H1 (cell line): ENCODE measurements around the gene FRG2.

ENCODE experiments used
- CBX5 ChIP-seq: fragments of 300-800, 300-1000 bp; sonication (generic); IDR thresholded peaks from 2 replicates; pipeline ENCODE4 v1.7.1; 2016; ENCODE audit warnings: antibody characterized with exemption, low read length, low read depth
- CBX8 ChIP-seq: fragments of 300-800, 300-1000 bp; sonication (generic); IDR thresholded peaks from 2 replicates; pipeline ENCODE4 v1.7.1; 2016; ENCODE audit warnings: low read depth, low read length, borderline replicate concordance
- EP300 ChIP-seq, 2 experiments: IDR thresholded peaks; 1 replicate in 1 of 2; 2 replicates in 1 of 2; pipeline ENCODE4 v1.6.1; 2011 to 2012; ENCODE audit warnings: low read depth in 2 of 2, low read length in 2 of 2, mild to moderate bottlenecking in 2 of 2, borderline replicate concordance in 1 of 2, inconsistent platforms in 1 of 2, moderate library complexity in 1 of 2
- EZH2 ChIP-seq: fragments of 200-600 bp; sonication (generic); IDR thresholded peaks from 2 replicates; pipeline ENCODE4 v1.7.1; 2012; ENCODE audit warnings: low read depth, mild to moderate bottlenecking, moderate library complexity, low read length, inconsistent platforms; ENCODE audit not compliant: severe bottlenecking
- GABPA ChIP-seq: IDR thresholded peaks from 2 replicates; pipeline ENCODE4 v1.6.1; 2011; ENCODE audit warnings: mild to moderate bottlenecking, low read length, moderate library complexity, borderline replicate concordance; ENCODE audit not compliant: insufficient read depth
- GTF2F1 ChIP-seq: IDR thresholded peaks from 2 replicates; pipeline ENCODE4 v1.6.1; 2012; ENCODE audit warnings: low read depth, low read length, improper control_type of control experiment, borderline replicate concordance
- MAFK ChIP-seq: IDR thresholded peaks from 2 replicates; pipeline ENCODE4 v1.6.1; 2012; ENCODE audit warnings: low read depth, mild to moderate bottlenecking, improper control_type of control experiment, low read length
- PHF8 ChIP-seq: fragments of 200-600 bp; sonication (generic); conservative IDR thresholded peaks from 2 replicates; pipeline ENCODE4 v1.7.1; 2012; ENCODE audit warnings: low read depth, mild to moderate bottlenecking, inconsistent platforms, low read length, moderate library complexity
- POLR2A ChIP-seq, 2 experiments: IDR thresholded peaks; 1 replicate in 1 of 2; 2 replicates in 1 of 2; pipeline ENCODE4 v1.6.1; 2011; ENCODE audit warnings: low read depth in 2 of 2, low read length in 2 of 2, mild to moderate bottlenecking in 2 of 2; ENCODE audit errors: control extremely low read depth in 1 of 2
- POLR2AphosphoS5 ChIP-seq: IDR thresholded peaks from 2 replicates; pipeline ENCODE4 v1.6.1; 2011; ENCODE audit warnings: low read depth, low read length
- SP1 ChIP-seq: IDR thresholded peaks from 2 replicates; pipeline ENCODE4 v1.6.1; 2011; ENCODE audit warnings: low read depth, low read length
- YY1 ChIP-seq: IDR thresholded peaks from 2 replicates; pipeline ENCODE4 v1.6.1; 2011; ENCODE audit warnings: low read depth, mild to moderate bottlenecking, low read length
- TF ChIP-seq, protein P1 (sequence below), 3 experiments: IDR thresholded peaks; 1 replicate in 2 of 3; 2 replicates in 1 of 3; pipeline versions ENCODE4 v1.5.1 to v1.6.1; 2011; ENCODE audit warnings: low read length in 3 of 3, mild to moderate bottlenecking in 3 of 3, inconsistent platforms in 2 of 3, low read depth in 1 of 3, moderate library complexity in 1 of 3; ENCODE audit not compliant: insufficient read depth in 1 of 3; ENCODE audit errors: control extremely low read depth in 1 of 3
- TF ChIP-seq, protein P2 (sequence below): IDR thresholded peaks from 2 replicates; pipeline ENCODE4 v1.6.1; 2011; ENCODE audit warnings: low read depth, mild to moderate bottlenecking, low read length; ENCODE audit not compliant: insufficient read depth

GRCh38 chr4:189981970-189982369, 45.1 kb downstream of the FRG2 start:
- TF ChIP-seq GABPA, result no peak
- TF ChIP-seq, protein P1, sequence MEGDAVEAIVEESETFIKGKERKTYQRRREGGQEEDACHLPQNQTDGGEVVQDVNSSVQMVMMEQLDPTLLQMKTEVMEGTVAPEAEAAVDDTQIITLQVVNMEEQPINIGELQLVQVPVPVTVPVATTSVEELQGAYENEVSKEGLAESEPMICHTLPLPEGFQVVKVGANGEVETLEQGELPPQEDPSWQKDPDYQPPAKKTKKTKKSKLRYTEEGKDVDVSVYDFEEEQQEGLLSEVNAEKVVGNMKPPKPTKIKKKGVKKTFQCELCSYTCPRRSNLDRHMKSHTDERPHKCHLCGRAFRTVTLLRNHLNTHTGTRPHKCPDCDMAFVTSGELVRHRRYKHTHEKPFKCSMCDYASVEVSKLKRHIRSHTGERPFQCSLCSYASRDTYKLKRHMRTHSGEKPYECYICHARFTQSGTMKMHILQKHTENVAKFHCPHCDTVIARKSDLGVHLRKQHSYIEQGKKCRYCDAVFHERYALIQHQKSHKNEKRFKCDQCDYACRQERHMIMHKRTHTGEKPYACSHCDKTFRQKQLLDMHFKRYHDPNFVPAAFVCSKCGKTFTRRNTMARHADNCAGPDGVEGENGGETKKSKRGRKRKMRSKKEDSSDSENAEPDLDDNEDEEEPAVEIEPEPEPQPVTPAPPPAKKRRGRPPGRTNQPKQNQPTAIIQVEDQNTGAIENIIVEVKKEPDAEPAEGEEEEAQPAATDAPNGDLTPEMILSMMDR (IDR thresholded peaks at IDR 0.05; ENCODE audit: control extremely low read depth in 1 of 3, insufficient read depth in 1 of 3, low read depth in 1 of 3, low read length in 3 of 3), result no peak
- TF ChIP-seq CBX5, result no peak
- TF ChIP-seq EZH2, result no peak
- no peak for TF ChIP-seq POLR2A (IDR thresholded peaks at IDR 0.05; ENCODE audit: control extremely low read depth in 1 of 2, low read depth in 2 of 2, low read length in 2 of 2)
- TF ChIP-seq YY1, result no peak
- no peak for TF ChIP-seq POLR2AphosphoS5
- no peak for TF ChIP-seq PHF8
- no peak for TF ChIP-seq CBX8
- TF ChIP-seq MAFK, result no peak
- no peak for TF ChIP-seq GTF2F1
- TF ChIP-seq, protein P2, sequence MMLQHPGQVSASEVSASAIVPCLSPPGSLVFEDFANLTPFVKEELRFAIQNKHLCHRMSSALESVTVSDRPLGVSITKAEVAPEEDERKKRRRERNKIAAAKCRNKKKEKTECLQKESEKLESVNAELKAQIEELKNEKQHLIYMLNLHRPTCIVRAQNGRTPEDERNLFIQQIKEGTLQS, result no peak
- no peak for TF ChIP-seq SP1
- TF ChIP-seq EP300 (IDR thresholded peaks at IDR 0.05; ENCODE audit: borderline replicate concordance in 1 of 2, low read depth in 2 of 2, low read length in 2 of 2), result no peak
